ENCODE data around the gene THBD.

DNA sequence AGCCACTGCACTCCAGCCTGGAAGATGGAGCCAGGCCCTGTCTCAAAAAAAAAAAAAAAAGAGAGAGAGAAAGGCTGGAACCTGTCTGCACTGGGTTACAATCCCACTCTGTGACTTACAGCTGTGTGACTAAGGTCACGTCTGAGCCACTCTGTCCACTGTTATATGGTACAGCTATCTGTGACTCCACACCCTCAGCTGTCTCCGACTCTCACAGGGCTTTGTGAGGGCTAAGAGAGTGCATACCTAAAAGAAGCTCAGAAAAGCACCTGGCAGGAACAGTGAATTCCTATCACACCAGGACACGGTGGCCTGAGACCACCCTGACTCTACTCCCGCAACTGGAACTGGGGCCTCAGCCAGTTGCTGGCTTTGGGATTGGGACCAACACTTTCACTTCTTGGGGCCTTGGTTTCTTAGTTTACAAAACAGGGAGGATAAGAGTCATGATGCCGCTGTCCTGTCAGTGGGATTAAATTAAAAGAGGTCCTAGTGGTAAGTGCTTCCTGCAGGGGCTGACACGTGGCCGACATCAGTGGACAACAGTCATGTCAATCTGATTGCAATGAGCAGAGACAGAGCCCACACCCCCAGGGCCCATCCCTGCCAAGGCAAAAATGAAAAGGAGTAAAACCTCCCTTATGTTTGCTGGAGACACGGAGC is 42.4 kb upstream of the THBD start:
- TF ChIP-seq, protein P1, sequence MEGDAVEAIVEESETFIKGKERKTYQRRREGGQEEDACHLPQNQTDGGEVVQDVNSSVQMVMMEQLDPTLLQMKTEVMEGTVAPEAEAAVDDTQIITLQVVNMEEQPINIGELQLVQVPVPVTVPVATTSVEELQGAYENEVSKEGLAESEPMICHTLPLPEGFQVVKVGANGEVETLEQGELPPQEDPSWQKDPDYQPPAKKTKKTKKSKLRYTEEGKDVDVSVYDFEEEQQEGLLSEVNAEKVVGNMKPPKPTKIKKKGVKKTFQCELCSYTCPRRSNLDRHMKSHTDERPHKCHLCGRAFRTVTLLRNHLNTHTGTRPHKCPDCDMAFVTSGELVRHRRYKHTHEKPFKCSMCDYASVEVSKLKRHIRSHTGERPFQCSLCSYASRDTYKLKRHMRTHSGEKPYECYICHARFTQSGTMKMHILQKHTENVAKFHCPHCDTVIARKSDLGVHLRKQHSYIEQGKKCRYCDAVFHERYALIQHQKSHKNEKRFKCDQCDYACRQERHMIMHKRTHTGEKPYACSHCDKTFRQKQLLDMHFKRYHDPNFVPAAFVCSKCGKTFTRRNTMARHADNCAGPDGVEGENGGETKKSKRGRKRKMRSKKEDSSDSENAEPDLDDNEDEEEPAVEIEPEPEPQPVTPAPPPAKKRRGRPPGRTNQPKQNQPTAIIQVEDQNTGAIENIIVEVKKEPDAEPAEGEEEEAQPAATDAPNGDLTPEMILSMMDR (IDR thresholded peaks at IDR 0.05; ENCODE audit: insufficient read depth, low read length), result no peak
- TF ChIP-seq, protein P2, sequence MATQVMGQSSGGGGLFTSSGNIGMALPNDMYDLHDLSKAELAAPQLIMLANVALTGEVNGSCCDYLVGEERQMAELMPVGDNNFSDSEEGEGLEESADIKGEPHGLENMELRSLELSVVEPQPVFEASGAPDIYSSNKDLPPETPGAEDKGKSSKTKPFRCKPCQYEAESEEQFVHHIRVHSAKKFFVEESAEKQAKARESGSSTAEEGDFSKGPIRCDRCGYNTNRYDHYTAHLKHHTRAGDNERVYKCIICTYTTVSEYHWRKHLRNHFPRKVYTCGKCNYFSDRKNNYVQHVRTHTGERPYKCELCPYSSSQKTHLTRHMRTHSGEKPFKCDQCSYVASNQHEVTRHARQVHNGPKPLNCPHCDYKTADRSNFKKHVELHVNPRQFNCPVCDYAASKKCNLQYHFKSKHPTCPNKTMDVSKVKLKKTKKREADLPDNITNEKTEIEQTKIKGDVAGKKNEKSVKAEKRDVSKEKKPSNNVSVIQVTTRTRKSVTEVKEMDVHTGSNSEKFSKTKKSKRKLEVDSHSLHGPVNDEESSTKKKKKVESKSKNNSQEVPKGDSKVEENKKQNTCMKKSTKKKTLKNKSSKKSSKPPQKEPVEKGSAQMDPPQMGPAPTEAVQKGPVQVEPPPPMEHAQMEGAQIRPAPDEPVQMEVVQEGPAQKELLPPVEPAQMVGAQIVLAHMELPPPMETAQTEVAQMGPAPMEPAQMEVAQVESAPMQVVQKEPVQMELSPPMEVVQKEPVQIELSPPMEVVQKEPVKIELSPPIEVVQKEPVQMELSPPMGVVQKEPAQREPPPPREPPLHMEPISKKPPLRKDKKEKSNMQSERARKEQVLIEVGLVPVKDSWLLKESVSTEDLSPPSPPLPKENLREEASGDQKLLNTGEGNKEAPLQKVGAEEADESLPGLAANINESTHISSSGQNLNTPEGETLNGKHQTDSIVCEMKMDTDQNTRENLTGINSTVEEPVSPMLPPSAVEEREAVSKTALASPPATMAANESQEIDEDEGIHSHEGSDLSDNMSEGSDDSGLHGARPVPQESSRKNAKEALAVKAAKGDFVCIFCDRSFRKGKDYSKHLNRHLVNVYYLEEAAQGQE (IDR thresholded peaks at IDR 0.05; ENCODE audit: insufficient replicate concordance, low read depth), result no peak
- TF ChIP-seq SPI1 (IDR thresholded peaks at IDR 0.05; ENCODE audit: borderline replicate concordance, low read depth), result no peak
- TF ChIP-seq POLR2AphosphoS5 (IDR thresholded peaks at IDR 0.05; ENCODE audit: low read depth), result no peak

All from HL-60 (cell line).